GM18873 (cell line): ENCODE results near the gene DGKB.

Experiments used
- ATAC-seq: cut with Tn5 transposase; IDR thresholded peaks from one replicate; pipeline ENCODE4 v1.9.1; 2021; ENCODE audit warnings: mild to moderate bottlenecking, moderate library complexity, moderate number of reproducible peaks; ENCODE audit not compliant: unreplicated experiment, low FRiP score

Gene DGKB

DNA sequence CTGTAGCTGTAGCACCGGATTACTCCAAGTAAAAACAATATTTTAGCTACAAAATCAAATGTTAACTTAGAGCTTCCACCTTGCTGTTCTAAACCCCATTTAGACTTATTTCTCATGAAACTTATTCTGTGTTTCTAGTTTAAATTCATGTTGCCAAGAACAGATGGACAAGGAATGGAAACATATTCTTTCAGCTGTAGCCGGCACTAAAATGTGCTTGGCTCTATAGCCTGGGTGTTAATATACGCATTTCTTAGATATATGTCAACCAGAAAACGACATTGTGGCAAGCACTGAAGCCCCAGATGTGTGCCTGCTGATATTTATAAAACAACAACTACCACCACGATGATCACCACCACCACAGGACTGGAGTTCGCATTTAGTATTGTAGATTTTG is 722.8 kb downstream of the DGKB start:
- no peak for ATAC-seq

DNA sequence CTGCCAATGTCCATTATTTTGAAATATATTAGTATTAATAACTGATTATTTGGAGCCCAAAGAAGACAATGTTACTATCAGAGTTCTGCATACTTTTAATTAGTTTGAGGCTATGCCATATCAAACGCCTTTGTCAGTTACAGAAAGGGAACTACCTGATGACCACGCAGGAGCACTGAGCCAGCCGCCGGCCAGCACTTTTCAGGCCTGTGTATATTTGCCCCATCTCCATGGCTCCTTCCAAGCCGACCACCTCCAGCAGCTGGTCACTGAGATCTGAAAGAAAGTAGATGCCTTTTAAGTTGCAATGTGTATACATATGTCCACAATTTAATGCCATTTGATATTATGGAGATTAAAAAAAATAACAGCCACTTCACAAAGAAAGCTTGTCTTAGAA is 724.7 kb downstream of the DGKB start:
- no peak for ATAC-seq

DNA sequence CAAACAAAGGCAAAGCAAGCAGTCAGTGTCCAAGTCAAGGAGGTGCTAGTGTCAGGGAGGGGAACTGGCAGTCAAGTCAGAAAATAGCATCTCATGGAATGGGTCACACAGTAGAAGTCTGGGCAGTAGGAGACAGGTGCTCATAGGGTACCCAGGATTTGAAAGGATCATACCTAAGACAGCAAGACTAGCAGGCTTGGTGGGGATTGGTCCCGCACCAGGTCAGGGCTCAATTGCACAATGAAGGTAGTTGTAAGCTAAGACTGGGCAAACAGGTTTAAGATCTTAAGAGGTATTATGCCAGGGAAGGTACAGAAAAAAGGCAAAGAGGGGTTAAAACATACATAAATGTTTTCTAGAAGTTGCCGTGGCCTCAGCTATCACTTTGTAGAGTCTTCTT is 731.7 kb downstream of the DGKB start:
- no peak for ATAC-seq

DNA sequence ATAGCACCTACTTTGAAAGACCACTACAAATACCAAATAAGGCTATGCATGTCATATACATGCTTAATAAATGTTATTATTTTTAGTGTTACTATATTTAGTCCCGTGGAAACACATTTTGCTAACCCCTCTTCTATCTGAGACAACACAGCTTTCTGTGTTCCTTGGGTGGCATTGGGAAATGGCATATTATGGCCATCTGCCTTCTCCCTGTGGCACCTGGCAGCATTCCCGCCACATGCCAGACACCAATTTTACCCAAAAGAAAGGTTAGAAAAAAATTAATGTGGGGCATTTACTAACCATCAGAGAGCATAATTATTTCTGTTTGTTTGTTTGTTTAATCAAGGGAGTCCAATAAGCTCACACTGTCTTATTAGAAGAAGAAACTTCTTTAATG is 744.4 kb downstream of the DGKB start:
- no peak for ATAC-seq

DNA sequence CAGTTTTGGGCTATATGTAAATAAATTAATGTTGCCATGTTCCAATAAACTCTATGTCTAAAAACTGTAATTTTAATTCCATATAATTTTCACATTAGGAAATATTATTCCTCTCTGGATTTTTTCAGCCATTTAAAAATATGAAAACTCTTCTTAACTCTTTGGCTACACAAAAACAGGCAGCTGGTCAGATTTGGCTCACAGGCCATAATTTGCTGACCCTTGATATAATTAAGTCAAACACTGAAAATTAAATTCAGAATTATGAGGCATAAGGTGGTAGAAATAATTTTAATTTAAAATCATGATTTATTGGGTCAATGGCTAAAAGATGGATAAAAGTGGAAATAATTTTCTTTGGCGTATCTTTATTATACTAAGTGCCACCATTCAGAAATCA is 746.1 kb downstream of the DGKB start:
- ATAC-seq, result no peak

DNA sequence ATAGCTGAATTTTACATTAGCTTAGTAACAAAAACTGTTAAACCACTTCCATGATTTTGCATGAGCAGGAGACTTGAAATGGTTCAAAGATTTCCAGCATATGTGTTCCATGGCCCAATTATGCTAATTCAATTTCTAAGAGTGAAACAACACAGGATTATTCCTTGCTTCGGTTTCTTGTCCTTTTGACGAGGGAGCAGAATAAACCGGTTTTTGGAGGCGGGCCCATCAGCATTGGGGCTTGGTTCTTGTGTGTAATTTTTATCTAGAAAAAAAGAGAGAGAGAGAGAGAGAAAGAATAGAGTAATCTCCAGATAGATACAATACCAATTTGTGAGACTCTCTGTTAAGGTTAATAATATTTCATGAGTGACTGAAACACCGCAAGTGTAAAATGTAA is 753.6 kb downstream of the DGKB start:
- no peak for ATAC-seq

DNA sequence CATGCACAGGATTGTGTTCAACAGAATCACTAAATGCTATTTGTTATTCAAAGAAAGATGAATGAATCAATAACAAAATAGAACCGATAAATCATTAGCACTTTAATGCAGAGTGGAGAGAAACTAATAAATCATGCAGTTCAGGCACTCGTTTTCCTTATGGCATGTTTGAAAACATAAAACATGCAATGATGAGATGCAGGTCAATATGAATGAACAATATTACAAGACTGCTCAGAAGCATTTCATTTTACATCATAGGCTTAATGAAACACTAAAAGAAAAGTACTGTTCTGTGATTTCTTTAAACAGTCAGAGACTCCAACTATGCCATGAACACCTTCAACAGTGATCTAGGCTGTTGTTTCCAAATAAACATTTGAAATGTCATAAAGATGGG is 755.0 kb downstream of the DGKB start:
- no peak for ATAC-seq

DNA sequence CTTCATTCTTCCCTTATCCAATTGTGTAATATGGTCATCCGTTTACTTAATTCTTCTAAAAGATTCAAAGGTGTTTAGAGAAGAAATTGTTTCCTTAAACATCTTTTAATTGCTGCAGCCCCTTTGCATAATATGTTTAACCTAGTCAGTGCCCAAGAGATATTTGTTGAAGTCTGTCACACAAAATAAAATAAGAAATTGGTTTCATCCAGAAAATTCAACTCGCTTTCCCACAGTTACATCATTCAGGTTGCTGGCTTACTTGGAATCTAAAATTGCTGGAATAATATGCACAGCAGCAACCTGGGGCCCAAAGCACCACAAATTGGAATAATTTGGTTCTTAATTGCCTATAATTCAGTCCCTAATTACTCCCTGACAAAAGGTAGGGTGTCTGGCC is 758.0 kb downstream of the DGKB start:
- ATAC-seq, result no peak

DNA sequence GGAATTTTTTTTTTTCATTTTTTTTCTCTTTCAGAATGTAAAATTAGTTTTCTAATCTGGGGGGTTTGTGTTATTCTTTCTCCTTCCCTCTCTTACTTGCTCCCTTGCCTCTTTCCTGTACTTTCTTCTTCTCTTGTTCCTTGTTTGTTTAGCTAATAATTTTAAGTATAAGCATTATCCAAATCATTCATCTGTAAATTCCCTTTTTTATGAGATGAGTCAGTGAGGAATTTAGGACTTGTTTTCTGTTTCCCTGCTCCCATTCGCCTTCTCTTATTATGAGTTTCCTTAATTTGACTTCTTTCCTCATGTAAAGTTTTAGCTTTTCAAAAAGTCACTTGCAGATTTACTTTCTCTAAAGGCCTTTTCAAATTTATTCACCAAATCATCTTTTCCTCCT is 758.4 kb downstream of the DGKB start:
- ATAC-seq, result no peak

DNA sequence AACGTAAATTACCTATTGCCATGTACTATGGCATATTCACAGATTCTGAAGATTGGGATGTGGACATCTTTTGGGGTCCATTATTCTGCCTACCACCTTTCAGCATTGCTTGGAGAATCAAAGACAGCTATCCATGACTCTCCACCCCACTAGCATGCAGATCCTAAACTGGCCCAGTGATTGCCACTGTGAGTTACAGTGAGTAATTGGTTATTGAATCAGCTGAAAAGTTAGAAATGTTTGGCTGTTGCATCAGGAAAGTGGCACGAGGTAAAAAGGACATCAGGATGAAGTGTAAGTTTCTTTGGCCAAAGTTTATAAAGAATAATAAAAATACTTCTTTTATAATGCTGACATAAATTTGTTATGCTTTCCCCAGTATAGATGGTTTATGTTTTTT is 764.9 kb downstream of the DGKB start:
- no peak for ATAC-seq

DNA sequence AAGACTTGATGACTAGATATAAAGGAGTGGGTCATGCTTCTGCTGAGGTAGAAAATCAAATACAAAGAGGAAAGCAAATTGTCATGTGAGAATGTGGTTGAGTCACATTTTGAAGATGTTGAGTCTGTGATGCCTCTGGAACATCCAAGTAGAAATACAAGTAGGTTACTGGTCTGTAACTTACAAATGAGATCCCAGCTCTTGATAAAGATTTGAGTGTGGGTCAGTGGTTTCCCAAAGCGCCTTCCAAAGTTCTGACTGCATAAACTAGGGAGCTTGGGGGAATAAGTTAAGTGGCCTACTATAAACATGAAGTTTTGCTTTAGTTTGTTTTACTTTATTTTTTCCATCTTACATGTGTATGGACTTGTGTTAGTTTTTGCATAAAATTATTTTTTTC is 768.8 kb downstream of the DGKB start:
- ATAC-seq, result no peak

DNA sequence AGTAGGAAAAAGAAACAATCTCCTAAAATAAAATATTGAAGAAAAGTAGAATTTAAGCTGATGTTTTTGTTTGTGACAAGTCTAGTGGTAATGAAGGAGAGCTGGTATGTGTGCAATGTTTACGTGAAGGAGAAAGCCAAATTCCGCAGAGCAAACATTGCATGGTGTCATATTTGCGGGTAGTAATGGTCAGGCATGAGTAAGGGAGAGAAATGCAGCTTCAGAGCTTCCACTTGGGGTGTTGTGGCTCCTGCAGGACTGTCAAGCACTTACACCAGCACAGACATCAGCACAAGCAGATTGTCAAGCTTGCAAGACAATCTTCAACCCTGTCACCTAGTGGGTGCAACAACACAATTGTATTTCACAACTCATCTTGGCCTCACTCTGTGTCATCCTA is 776.6 kb downstream of the DGKB start:
- ATAC-seq, result no peak

DNA sequence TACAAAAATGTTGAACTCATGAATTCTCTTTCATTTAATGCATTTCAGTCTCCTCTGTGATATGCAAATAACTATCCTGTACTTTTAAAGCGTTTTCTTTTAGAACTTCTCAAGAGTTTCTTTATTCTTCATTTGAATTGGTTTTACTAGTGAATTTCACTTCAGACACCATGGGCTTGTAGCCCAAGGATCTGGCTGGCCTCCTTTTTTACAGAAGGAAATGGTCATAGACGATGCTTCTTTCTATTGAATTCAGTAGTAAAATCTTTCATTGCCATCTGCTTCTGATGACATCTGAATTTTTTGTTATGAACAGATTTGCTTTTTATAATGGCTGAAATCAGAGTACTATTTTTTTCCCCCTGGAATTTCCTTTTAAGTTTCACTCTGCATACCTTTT is 777.8 kb downstream of the DGKB start:
- ATAC-seq, result no peak

DNA sequence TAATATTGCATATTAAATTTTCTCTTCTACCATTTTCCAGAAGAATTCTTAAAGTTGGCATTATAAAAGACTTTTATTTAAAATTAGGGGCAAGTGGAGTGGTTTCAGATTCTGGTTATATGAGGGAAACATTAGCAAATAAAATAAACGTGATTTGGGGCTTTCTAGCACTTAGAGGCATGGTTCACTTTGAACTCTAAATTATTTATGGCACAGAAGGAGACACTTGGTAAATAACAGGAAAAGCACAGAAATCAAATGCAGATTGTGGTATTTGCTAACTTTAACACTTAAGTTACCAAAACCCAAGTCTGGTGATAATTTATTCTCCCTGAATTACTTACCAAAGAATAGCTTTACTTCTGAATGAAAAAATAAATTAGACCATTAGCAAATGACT is 778.6 kb downstream of the DGKB start:
- no peak for ATAC-seq

DNA sequence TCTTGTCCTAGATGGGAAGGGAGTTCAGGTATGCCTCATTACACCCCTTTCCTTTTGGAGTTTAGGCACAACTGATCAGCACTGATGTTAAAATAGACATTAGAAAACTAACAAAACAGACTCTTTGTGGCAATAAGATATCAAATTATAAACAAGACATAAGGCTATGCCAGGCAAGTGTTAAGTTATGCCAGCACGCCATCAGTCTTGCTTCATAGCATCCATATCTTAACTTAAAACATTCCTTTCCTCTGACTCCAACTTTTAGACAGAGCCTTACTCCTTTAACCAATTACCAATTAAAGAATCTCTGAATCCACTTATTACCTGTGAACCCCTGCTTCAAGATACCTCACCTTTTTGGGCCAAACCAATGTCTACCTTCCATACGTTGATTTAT is 786.9 kb downstream of the DGKB start:
- no peak for ATAC-seq

DNA sequence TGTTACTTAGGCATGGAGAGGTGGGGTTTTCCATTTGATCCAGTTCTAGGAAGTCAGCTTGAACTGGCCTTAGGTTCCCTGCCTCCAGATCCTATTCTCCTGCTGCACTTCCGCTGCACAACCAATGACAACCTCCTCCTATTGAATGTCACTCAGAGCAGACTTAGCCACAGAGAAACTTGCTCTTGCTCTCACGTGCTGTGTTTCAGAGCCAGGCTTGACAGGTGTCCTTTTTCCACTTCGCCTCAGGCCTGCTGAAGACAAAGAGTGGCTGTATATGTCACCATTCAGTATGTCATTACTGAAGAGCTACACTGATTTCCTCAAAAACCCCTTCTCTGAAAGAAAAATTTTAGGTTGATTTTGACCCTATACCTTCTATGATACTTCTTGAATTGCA is 797.7 kb downstream of the DGKB start:
- no peak for ATAC-seq

DNA sequence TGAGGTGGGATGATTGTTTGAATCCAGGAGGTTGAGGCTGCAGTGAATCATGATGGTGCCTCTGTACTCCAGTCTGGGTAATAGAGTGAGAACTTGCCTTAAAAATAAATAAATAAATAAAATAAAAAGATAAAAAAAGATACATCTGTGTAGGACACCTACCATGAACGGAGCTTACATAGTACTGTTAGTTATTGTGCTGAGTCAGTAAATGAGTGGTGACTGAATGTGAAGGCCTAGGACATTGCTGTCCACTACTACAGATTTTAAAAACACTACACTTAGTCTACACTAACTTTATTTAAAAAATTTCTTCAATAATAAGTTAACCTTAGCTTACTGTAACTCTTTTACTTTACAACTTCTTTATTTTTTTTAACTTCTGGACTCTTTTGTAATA is 806.4 kb downstream of the DGKB start:
- no peak for ATAC-seq

DNA sequence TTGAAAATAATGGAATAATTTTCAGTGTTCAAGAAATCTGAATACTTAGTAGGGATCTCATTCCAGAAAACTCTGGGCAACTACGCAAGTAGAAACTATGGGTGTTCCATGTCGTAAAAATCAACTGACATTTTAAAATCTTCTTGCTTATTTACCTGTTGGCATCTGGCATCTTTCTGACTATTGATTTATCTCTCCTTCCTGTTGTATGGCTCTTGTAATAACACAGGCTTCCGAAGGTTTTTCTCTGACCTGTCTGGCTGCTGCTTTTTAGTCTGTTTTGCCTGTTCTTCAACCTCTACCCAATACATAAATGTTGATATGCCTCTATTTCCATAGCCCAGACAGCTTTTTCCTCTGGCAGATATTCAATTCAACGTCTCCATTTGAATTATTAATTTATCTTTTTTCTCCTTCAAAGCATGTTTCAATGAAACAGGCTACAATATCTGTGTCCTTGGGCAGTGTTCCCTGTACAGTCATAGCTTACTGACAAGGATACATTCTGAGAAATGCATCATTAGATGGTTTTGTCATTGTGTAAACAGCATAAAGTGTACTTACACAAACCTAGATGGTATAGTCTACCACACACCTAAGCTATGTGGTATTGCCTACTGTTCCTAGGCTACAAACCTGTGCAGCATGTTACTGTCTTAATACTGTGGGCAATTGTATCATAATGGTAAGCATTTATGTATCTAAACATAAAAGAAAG is 807.2 kb downstream of the DGKB start:
- ATAC-seq, result no peak
